GM12801 (cell line): ENCODE results near the gene NSMCE1.

ENCODE experiments used
- TF ChIP-seq, protein P1 (sequence below): IDR thresholded peaks from one replicate; pipeline ENCODE4 v1.5.1; 2011; ENCODE audit warnings: control low read depth; ENCODE audit not compliant: insufficient read length; ENCODE audit errors: extremely low read depth

The NSMCE1 gene

GRCh38 chr16:27293343-27293742 is 24.8 kb upstream of the NSMCE1 start:
- TF ChIP-seq, protein P1, sequence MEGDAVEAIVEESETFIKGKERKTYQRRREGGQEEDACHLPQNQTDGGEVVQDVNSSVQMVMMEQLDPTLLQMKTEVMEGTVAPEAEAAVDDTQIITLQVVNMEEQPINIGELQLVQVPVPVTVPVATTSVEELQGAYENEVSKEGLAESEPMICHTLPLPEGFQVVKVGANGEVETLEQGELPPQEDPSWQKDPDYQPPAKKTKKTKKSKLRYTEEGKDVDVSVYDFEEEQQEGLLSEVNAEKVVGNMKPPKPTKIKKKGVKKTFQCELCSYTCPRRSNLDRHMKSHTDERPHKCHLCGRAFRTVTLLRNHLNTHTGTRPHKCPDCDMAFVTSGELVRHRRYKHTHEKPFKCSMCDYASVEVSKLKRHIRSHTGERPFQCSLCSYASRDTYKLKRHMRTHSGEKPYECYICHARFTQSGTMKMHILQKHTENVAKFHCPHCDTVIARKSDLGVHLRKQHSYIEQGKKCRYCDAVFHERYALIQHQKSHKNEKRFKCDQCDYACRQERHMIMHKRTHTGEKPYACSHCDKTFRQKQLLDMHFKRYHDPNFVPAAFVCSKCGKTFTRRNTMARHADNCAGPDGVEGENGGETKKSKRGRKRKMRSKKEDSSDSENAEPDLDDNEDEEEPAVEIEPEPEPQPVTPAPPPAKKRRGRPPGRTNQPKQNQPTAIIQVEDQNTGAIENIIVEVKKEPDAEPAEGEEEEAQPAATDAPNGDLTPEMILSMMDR = no peak

- TF ChIP-seq, protein P1 = no peak
Measured at GRCh38 chr16:27291722-27292240, 23.2 kb upstream of the NSMCE1 start.

GRCh38 chr16:27291106-27291505 is 22.5 kb upstream of the NSMCE1 start:
- TF ChIP-seq, protein P1 = no peak

GRCh38 chr16:27290562-27290961 is 22.0 kb upstream of the NSMCE1 start:
- TF ChIP-seq, protein P1 = no peak

DNA sequence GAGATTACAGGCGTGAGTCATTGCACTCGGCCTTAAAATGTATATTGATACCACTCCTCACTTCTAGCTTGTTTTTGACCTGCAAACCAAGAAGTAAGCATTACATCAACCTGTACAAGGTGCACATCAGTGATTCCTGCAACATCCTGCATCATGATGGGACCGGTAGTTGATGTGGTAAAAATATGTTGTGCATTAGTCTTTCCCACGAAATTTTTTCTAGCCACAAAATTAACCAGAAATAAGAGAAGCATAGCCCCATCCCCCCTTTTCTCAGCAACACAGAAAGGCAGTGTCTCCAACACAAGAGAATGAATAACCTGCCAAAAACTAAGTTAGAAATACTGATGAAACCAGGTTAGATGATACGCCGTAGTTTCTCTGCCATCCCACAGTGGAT is 21.1 kb upstream of the NSMCE1 start:
- TF ChIP-seq, protein P1 = no peak

- TF ChIP-seq, protein P1 = no peak
Measured at GRCh38 chr16:27287887-27288286, 19.3 kb upstream of the NSMCE1 start.

DNA sequence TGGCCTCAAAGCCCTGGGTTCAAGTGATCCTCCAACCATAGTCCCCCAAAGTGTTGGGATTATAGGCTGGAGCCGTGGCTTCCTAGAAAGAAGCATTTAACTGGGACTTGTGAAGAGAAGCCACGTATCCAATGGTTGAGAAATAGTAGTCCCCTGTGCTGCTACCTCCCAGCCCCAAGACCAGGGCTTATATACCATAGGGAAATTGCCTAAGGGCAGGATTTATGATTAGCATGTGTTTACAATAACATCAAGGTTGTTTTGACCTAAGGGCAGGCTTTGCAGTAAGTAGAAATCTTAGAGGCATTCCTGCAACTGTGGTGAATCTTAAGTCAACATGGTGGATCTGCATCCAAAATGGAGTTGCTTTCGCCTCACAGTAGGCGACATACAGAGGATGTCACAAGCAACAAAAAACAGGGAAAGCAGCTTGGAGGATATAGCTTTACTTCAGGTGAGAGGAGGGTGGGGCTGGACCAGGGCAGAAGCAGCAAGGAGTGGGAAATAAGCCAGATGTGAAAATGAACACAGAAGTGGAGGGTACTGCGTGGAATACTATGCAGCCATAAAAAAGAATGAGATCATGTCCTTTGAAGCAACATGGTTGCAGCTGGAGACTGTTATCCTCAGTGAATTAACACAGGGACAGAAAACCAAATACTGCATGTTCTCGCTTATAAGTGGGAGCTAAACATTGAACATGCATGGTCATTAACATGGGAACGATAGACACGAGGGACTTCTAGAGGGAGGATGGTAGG is 18.7 kb upstream of the NSMCE1 start:
- TF ChIP-seq, protein P1 = no peak
